ENCODE results near the gene RFNG. TPM values are rescaled to one million over a fixed set of nuclear protein-coding genes. Genes with fewer than 3 reads are reported as not detected.

Gene RFNG
- total and polyA plus RNA-seq, 2 of the 4 experiments (the other 2 are of a cell fraction) = 6.8 to 47.3 TPM

DNA sequence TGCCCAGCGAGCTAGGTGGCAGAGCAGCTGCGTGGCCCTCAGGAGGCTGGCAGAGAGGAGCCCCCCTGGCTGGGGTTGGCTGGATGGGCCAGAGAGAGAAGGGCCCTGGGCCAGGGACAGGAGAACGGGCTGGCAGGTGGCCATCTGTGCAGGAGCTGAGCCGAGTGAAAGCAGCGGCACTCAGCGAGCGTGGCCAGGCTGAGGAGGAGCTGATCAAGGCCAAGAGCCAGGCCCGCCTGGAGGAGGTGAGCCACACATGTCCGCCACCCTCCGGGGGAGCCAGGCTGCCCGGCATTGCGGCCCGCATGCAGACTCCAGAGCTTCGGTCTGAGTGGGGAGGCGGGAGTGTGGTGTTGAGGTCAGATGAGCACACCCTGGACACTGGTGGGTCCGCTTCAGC is 22.2 kb downstream of the RFNG start:
- Histone ChIP-seq H4K5ac (ENCODE audit: low read depth, low read length) (no peak overlapping the region), H3K14ac (replicated peaks; ENCODE audit: low read depth, low read length) (no peak overlapping the region), H3K4ac (ENCODE audit: low read depth, low read length) (no peak overlapping the region), H3K4me2 (ENCODE audit: low read depth, low read length) (no peak overlapping the region), H3K9me3 (ENCODE audit: control insufficient read depth, insufficient read depth, low read length) (no peaks in the 10 kb centered on the region), H2AK9ac (replicated peaks; ENCODE audit: low read depth, low read length, poor library complexity) (peak overlapping the region; percentile 28), H3K36me3 (ENCODE audit: control insufficient read depth, insufficient read depth, low read length) (peaks cover 2% of the 10 kb centered on the region), H3K4me1 (ENCODE audit: control insufficient read depth, insufficient read depth, low read length) (peaks cover 4% of the 10 kb centered on the region; the same call in 1 of the 2 replicates), H3K9me1 (ENCODE audit: insufficient read depth, low read length) (no peaks in the 10 kb centered on the region), H2BK120ac (ENCODE audit: low read depth, low read length) (no peak overlapping the region), H4K8ac (ENCODE audit: low read depth in 2 of 2, low read length in 2 of 2) (no peak overlapping the region), H3K18ac (ENCODE audit: low read depth, low read length) (no peak overlapping the region), H3K23ac (ENCODE audit: low read depth, low read length) (no peak overlapping the region), H2AK5ac (ENCODE audit: low read depth, low read length) (peak overlapping the region; percentile 28; the same call in 1 of the 2 replicates), H3K4me3 (ENCODE audit: insufficient read depth, low read depth, low read length) (no peak overlapping the region), H3K27ac (ENCODE audit: insufficient read depth, low read length) (no peak overlapping the region), H2AFZ (replicated peaks; ENCODE audit: low read length, poor library complexity) (no peak overlapping the region), H3K56ac (ENCODE audit: extremely low read depth, insufficient read depth, low read length) (no peak overlapping the region), H4K20me1 (ENCODE audit: insufficient read depth, low read length) (no peaks in the 10 kb centered on the region; the same call in 1 of the 2 replicates), H3K79me1 (ENCODE audit: low read depth in 1 of 2, low read length in 2 of 2) (peaks cover 0 to 4% of the 10 kb centered on the region in 2 experiments; a peak in 1 of 4 replicates), H4K91ac (ENCODE audit: insufficient read depth, low read depth, low read length) (no peak overlapping the region), H3K9ac (ENCODE audit: low read depth, low read length) (no peak overlapping the region), H2BK5ac (ENCODE audit: low read depth, low read length, poor library complexity, severe bottlenecking) (no peak overlapping the region), H2BK20ac (ENCODE audit: low read depth, low read length) (no peak overlapping the region), H2BK15ac (ENCODE audit: low read depth, low read length) (no peak overlapping the region), H3K27me3 (ENCODE audit: control insufficient read depth, insufficient read depth, low read length) (no peaks in the 10 kb centered on the region)
- 94% methylated on average over 16 of the region's 16 CpGs; no CpG with 5 or more reads in 1 of the 2 experiments for WGBS, 2 experiments (ENCODE audit: extremely low coverage in 2 of 2, insufficient read length in 1 of 2)
- CTCF ChIA-PET = no interaction called here
- ATAC-seq (ENCODE audit: low read depth) = no peak
- no TSS peak for BruUV-seq (replicated peaks)
- in situ Hi-C loops (cut with MboI; ENCODE audit: low sequenced_read_pairs) = no loop called here
- no peak for TF ChIP-seq MXI1 (IDR thresholded peaks at IDR 0.05; ENCODE audit: borderline replicate concordance, low read depth, low read length)
- dilution Hi-C loops (cut with HindIII; ENCODE audit: low sequenced_read_pairs, unreplicated experiment) = no loop called here
- DNase-seq = no peak
- POLR2A ChIA-PET (ENCODE audit: unreplicated experiment) = no interaction called here
- intact Hi-C loops (cut with micrococcal nuclease) = no loop called here
